Type B pancreatic cell (in vitro differentiated cells): ENCODE data around the gene NDST4. TPM values are rescaled to one million over a fixed set of nuclear protein-coding genes. Genes with fewer than 3 reads are reported as not detected.
A peak's percentile ranks its signal among the peaks of the same experiment; 100 is the strongest.

Source experiments
- DNase-seq: peaks from one replicate; pipeline ENCODE4 v3.0.0; 2021; ENCODE audit warnings: mixed read lengths; ENCODE audit not compliant: unreplicated experiment; ENCODE audit errors: extremely low spot score
- H3K27ac Mint-ChIP-seq: 2 replicates; pipeline ENCODE4 v1.8.0; 2021; ENCODE audit warnings: mild to moderate bottlenecking, mixed read lengths
- H3K27me3 Mint-ChIP-seq: 2 replicates; pipeline ENCODE4 v1.8.0; 2021; ENCODE audit warnings: mixed read lengths
- H3K36me3 Mint-ChIP-seq: 2 replicates; pipeline ENCODE4 v1.8.0; 2021; ENCODE audit warnings: mixed read lengths
- H3K4me1 Mint-ChIP-seq: one replicate; pipeline ENCODE4 v1.8.0; 2021; ENCODE audit warnings: mixed read lengths; ENCODE audit not compliant: unreplicated experiment
- H3K4me3 Mint-ChIP-seq: 2 replicates; pipeline ENCODE4 v1.8.0; 2021; ENCODE audit warnings: mild to moderate bottlenecking, mixed read lengths
- H3K9me3 Mint-ChIP-seq: 2 replicates; pipeline ENCODE4 v1.8.0; 2021; ENCODE audit warnings: mixed read lengths
- CTCF ChIP-seq: fragments of 200-600 bp; sonication (generic); conservative IDR thresholded peaks from 2 replicates; pipeline ENCODE4 v1.5.0; 2021; ENCODE audit warnings: antibody characterized with exemption, mild to moderate bottlenecking
- long read RNA-seq: library from polyadenylated mRNA; unstranded; transcript quantifications from one replicate; pipeline ENCODE4 v2.0.0, GENCODE V29; 2020
- total RNA-seq: library from RNA; stranded (reverse); gene quantifications from 2 replicates; pipeline ENCODE4 v1.2.1, GENCODE V29; 2021; ENCODE audit warnings: low replicate concordance

Gene NDST4
- total RNA-seq = 0.26 and 9.9 TPM in 2 replicates
- long read RNA-seq = 0 reads

GRCh38 chr4:115113506-115114106 lies at the start of gene NDST4:
NDST4 (minus strand) TSS chr4:115113620; CDS start chr4:115077036, 36,584 bp downstream.
- H3K36me3 Mint-ChIP-seq = no peaks in the 10 kb centered on the region
- H3K27ac Mint-ChIP-seq = no peak within 1 kb of the TSS
- H3K4me3 Mint-ChIP-seq = peak within 1 kb of the TSS; percentile 82

GRCh38 chr4:115159141-115159540 lies 45.7 kb upstream of the NDST4 start:
- H3K4me1 Mint-ChIP-seq = no peaks in the 10 kb centered on the region
- no peaks in the 10 kb centered on the region for H3K36me3 Mint-ChIP-seq
- no peak overlapping the region for H3K4me3 Mint-ChIP-seq
- H3K27me3 Mint-ChIP-seq = no peaks in the 10 kb centered on the region
- DNase-seq = no peak
- no peak for TF ChIP-seq CTCF
- H3K9me3 Mint-ChIP-seq = no peaks in the 10 kb centered on the region
- no peak overlapping the region for H3K27ac Mint-ChIP-seq

More at GRCh38 chr4:115113506-115114106, at the start of gene NDST4:
- no peak for DNase-seq
- Mint-ChIP-seq H3K4me1 (peaks cover 18% of the 10 kb centered on the region), H3K27me3 (peaks cover 6% of the 10 kb centered on the region), H3K9me3 (no peaks in the 10 kb centered on the region)
- no peak for TF ChIP-seq CTCF

- no peak for DNase-seq
- Mint-ChIP-seq H3K4me3 (no peak overlapping the region), H3K9me3 (no peaks in the 10 kb centered on the region), H3K4me1 (no peaks in the 10 kb centered on the region), H3K27ac (no peak overlapping the region), H3K36me3 (no peaks in the 10 kb centered on the region), H3K27me3 (no peaks in the 10 kb centered on the region)
- no peak for TF ChIP-seq CTCF
Measured at GRCh38 chr4:115158296-115158695, 44.9 kb upstream of the NDST4 start.

GRCh38 chr4:115154826-115155225 lies 41.4 kb upstream of the NDST4 start:
- H3K4me1 Mint-ChIP-seq = no peaks in the 10 kb centered on the region
- H3K27ac Mint-ChIP-seq = no peak overlapping the region
- peak; percentile 36 for TF ChIP-seq CTCF
- no peaks in the 10 kb centered on the region for H3K36me3 Mint-ChIP-seq
- H3K4me3 Mint-ChIP-seq = no peak overlapping the region
- DNase-seq = no peak
- H3K9me3 Mint-ChIP-seq = no peaks in the 10 kb centered on the region
- H3K27me3 Mint-ChIP-seq = no peaks in the 10 kb centered on the region

- H3K27me3 Mint-ChIP-seq = no peaks in the 10 kb centered on the region
- DNase-seq = no peak
- no peak for TF ChIP-seq CTCF
- H3K4me3 Mint-ChIP-seq = no peak overlapping the region
- no peaks in the 10 kb centered on the region for H3K9me3 Mint-ChIP-seq
- no peak overlapping the region for H3K27ac Mint-ChIP-seq
- H3K4me1 Mint-ChIP-seq = no peaks in the 10 kb centered on the region
- H3K36me3 Mint-ChIP-seq = no peaks in the 10 kb centered on the region
Measured at GRCh38 chr4:115152965-115153364, 39.5 kb upstream of the NDST4 start.
